Measurements from ENCODE around the gene TMEM151B. TPM values are rescaled to one million over a fixed set of nuclear protein-coding genes. Genes with fewer than 3 reads are reported as not detected.

Gene TMEM151B
- total and polyA plus RNA-seq, 2 of the 13 experiments (the other 11 are each of a cell fraction or from before 2014, with no cell fraction given) = not detected

- ATAC-seq (peak; percentile 36; the same call in 2 of the 3 replicates), FAIRE-seq (no peak), DNase-seq (ENCODE audit: low spot score) (no peak)
- CTCF ChIA-PET (ENCODE audit: low intra/inter-chr PET ratio, low total read pairs) = no interaction called here
- Histone ChIP-seq H3K4me1 (ENCODE audit: insufficient read depth, low read length) (no peaks in the 10 kb centered on the region), H3K27ac (ENCODE audit: extremely low read length, insufficient read depth, low read length) (no peak overlapping the region), H3K79me2 (ENCODE audit: insufficient read depth, low read length) (no peaks in the 10 kb centered on the region), H3K27me3 (ENCODE audit: control insufficient read depth in 1 of 2, insufficient read depth in 2 of 2, low read length in 2 of 2) (peaks cover 1 to 75% of the 10 kb centered on the region in 2 experiments), H2AFZ (ENCODE audit: low read length) (no peak overlapping the region), H3K9ac (ENCODE audit: insufficient read depth, low read depth, low read length) (no peak overlapping the region), H3K9me3 (ENCODE audit: low read length) (no peaks in the 10 kb centered on the region), H3K36me3 (replicated peaks in 1 of 2; ENCODE audit: control insufficient read depth in 1 of 2, insufficient read depth in 2 of 2, low read length in 2 of 2) (no peaks in the 10 kb centered on the region), H4K20me1 (ENCODE audit: insufficient read depth, low read length) (no peaks in the 10 kb centered on the region; the same call in 1 of the 2 replicates), H3K4me3 (replicated peaks in 1 of 3; ENCODE audit: insufficient read depth in 1 of 3, low read depth in 2 of 3, low read length in 3 of 3) (no peak overlapping the region), H3K4me2 (ENCODE audit: low read depth, low read length) (no peak overlapping the region)
- POLR2A ChIA-PET = no interaction called here
- WGBS (ENCODE audit: low lambda C conversion rate) = 57% methylated on average over 25 of the region's 25 CpGs
- BruUV-seq (replicated peaks) = no TSS peak
- intact Hi-C loops (cut with micrococcal nuclease; ENCODE audit: unreplicated experiment) = no loop called here
- in situ Hi-C loops (cut with HindIII; ENCODE audit: extremely low pct_ligation_motif_present, low pct_unique_long_range_greater_than_20kb) = no loop called here
- TF ChIP-seq NFYB (CRISPR knock-in tag; IDR thresholded peaks at IDR 0.05) = no peak
- 0 out of 2 replicates have a peak, but pooled peaks have one; percentile 38 for TF ChIP-seq MATR3 (CRISPR knock-in tag; IDR thresholded peaks at IDR 0.05)
- no peak for TF ChIP-seq PRMT3 (CRISPR knock-in tag; IDR thresholded peaks at IDR 0.05; ENCODE audit: borderline replicate concordance, low read depth)
- TF ChIP-seq TCF12 (IDR thresholded peaks at IDR 0.05) = no peak
- TF ChIP-seq TCF12 (CRISPR knock-in tag; IDR thresholded peaks at IDR 0.05) = no peak
- TF ChIP-seq DNMT1 (CRISPR knock-in tag; IDR thresholded peaks at IDR 0.05) = no peak
- no peak for TF ChIP-seq DRAP1 (CRISPR knock-in tag; IDR thresholded peaks at IDR 0.05)
- TF ChIP-seq TFAP4 (IDR thresholded peaks at IDR 0.05; ENCODE audit: borderline replicate concordance, low read depth) = peak; percentile 70; the same call in 1 of the 2 replicates
- 0 out of 2 replicates have a peak, but pooled peaks have one; percentile 37 for TF ChIP-seq ZNF331 (CRISPR knock-in tag; IDR thresholded peaks at IDR 0.05)
- TF ChIP-seq NFE2 (CRISPR knock-in tag; IDR thresholded peaks at IDR 0.05) = no peak
- TF ChIP-seq ZNF264 (CRISPR knock-in tag; IDR thresholded peaks at IDR 0.05) = no peak
- TF ChIP-seq WIZ (CRISPR knock-in tag; IDR thresholded peaks at IDR 0.05) = 0 out of 2 replicates have a peak, but pooled peaks have one; percentile 45
- 0 out of 2 replicates have a peak, but pooled peaks have one; percentile 28 for TF ChIP-seq SAP130 (CRISPR knock-in tag; IDR thresholded peaks at IDR 0.05; ENCODE audit: low read depth)
- TF ChIP-seq TRIM22 (IDR thresholded peaks at IDR 0.05) = no peak
- no peak for TF ChIP-seq RFX1 (IDR thresholded peaks at IDR 0.05)
- peak; percentile 97 for TF ChIP-seq MIER2 (CRISPR knock-in tag; IDR thresholded peaks at IDR 0.05)
- peak; percentile 53; the same call in 1 of the 2 replicates for TF ChIP-seq ZNF644 (CRISPR knock-in tag; IDR thresholded peaks at IDR 0.05; ENCODE audit: low read depth)
- no peak for TF ChIP-seq ZNF280D (CRISPR knock-in tag; IDR thresholded peaks at IDR 0.05)
- 0 out of 2 replicates have a peak, but pooled peaks have one; percentile 37 for TF ChIP-seq SIN3A (IDR thresholded peaks at IDR 0.05; ENCODE audit: borderline replicate concordance, low read depth, low read length)
- TF ChIP-seq HMG20B (CRISPR knock-in tag; conservative IDR thresholded peaks at IDR 0.05) = no peak
- TF ChIP-seq ZNF382 (CRISPR knock-in tag; IDR thresholded peaks at IDR 0.05; ENCODE audit: borderline replicate concordance) = no peak
- no peak for TF ChIP-seq ZNF589 (CRISPR knock-in tag; conservative IDR thresholded peaks at IDR 0.05)
These were observed 15.5 kb downstream of the TMEM151B start for GRCh38 chr6:44285552-44286284.

All from HepG2 (cell line).